WTC11 (cell line): Measurements from ENCODE around the gene UBL4B.

Source experiments
- E2F1 ChIP-seq: sonication (generic); formaldehyde crosslinking; IDR thresholded peaks from 2 replicates; pipeline ENCODE4 v1.8.0; 2022; ENCODE audit warnings: mild to moderate bottlenecking, missing genetic modification reagents
- NR3C1 ChIP-seq: sonication (generic); formaldehyde crosslinking; conservative IDR thresholded peaks from 2 replicates; pipeline ENCODE4 v1.8.1; 2023; ENCODE audit warnings: low read depth, mild to moderate bottlenecking, missing genetic modification reagents
- SMAD4 ChIP-seq: sonication (generic); formaldehyde crosslinking; IDR thresholded peaks from 2 replicates; pipeline ENCODE4 v1.8.0; 2022; ENCODE audit warnings: mild to moderate bottlenecking, missing genetic modification reagents
- SOX15 ChIP-seq: fragments of 250-450 bp; sonication (Bioruptor Pico); IDR thresholded peaks from 2 replicates; pipeline ENCODE4 v1.9.0; 2021; ENCODE audit warnings: mild to moderate bottlenecking
- ZBTB21 ChIP-seq: sonication (generic); formaldehyde crosslinking; IDR thresholded peaks from 2 replicates; pipeline ENCODE4 v1.8.1; 2023; ENCODE audit warnings: mild to moderate bottlenecking, missing genetic modification reagents, borderline replicate concordance
- TF ChIP-seq, protein P1 (sequence below): fragments of 200-600 bp; IDR thresholded peaks from 2 replicates; pipeline ENCODE4 v1.8.0; 2022; ENCODE audit warnings: antibody characterized with exemption
- TF ChIP-seq, protein P2 (sequence below): sonication (generic); formaldehyde crosslinking; IDR thresholded peaks from 2 replicates; pipeline ENCODE4 v1.8.1; 2023; ENCODE audit warnings: mild to moderate bottlenecking, missing genetic modification reagents, moderate library complexity

DNA sequence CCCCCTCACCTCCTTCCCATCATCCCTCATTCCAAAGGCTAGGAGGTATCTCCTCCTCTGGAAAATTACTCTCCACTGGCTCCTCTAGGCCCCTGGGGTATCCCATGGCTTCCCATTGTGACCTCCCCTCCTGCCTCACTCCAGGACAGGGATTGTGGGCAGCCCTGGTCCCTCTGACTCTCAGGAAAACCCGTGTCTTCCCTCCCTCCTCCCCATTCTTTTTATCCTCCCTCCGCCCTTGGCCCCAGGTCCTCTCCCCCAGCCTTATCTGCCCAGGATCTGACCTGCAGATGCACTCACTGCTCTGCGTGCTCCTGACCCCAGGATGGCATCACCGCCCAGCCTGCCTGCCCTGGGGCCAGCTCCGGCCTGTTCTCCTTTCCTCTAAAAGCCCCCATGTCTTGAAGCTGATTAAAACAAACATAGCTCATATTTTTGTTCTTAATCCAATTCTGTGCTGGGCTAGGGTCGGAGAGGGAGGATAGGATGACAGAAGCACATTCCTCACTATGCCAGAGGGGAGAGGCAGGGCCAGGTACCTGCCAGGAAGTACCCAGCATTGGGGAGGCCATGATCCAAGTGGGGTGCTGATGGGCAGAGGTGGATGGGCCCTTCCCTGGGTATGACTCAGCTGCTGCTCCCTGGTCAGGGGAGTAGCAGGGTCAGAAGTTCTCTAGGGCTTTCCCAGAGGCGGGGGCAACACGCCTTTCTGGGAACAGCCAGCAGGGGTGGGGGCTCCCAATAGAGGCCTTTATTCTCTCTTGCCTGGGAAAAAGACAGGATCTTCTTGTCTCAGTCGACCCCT, 13.8 kb upstream of the UBL4B start:
- no peak for TF ChIP-seq ZBTB21 (CRISPR knock-in tag)
- TF ChIP-seq NR3C1 (CRISPR knock-in tag), result no peak
- no peak for TF ChIP-seq E2F1 (CRISPR knock-in tag)
- no peak for TF ChIP-seq SOX15 (CRISPR knock-in tag)
- TF ChIP-seq, protein P1, sequence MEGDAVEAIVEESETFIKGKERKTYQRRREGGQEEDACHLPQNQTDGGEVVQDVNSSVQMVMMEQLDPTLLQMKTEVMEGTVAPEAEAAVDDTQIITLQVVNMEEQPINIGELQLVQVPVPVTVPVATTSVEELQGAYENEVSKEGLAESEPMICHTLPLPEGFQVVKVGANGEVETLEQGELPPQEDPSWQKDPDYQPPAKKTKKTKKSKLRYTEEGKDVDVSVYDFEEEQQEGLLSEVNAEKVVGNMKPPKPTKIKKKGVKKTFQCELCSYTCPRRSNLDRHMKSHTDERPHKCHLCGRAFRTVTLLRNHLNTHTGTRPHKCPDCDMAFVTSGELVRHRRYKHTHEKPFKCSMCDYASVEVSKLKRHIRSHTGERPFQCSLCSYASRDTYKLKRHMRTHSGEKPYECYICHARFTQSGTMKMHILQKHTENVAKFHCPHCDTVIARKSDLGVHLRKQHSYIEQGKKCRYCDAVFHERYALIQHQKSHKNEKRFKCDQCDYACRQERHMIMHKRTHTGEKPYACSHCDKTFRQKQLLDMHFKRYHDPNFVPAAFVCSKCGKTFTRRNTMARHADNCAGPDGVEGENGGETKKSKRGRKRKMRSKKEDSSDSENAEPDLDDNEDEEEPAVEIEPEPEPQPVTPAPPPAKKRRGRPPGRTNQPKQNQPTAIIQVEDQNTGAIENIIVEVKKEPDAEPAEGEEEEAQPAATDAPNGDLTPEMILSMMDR, result no peak
- no peak for TF ChIP-seq SMAD4 (CRISPR knock-in tag)
- TF ChIP-seq, protein P2, sequence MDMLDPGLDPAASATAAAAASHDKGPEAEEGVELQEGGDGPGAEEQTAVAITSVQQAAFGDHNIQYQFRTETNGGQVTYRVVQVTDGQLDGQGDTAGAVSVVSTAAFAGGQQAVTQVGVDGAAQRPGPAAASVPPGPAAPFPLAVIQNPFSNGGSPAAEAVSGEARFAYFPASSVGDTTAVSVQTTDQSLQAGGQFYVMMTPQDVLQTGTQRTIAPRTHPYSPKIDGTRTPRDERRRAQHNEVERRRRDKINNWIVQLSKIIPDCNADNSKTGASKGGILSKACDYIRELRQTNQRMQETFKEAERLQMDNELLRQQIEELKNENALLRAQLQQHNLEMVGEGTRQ, result no peak
